ENCODE data around the gene PDSS2. TPM values are rescaled to one million over a fixed set of nuclear protein-coding genes. Genes with fewer than 3 reads are reported as not detected.

Gene PDSS2
- total RNA-seq, 2 donors from 2014 or later: 8.2 to 13.7 TPM

- Mint-ChIP-seq H3K27ac (no peak overlapping the region), H3K4me3 (no peak overlapping the region), H3K36me3 (ENCODE audit: low read depth) (no peaks in the 10 kb centered on the region), H3K9me3 (no peaks in the 10 kb centered on the region), H3K4me1 (peaks cover 19% of the 10 kb centered on the region), H3K27me3 (ENCODE audit: insufficient read depth) (no peaks in the 10 kb centered on the region)
- no peak overlapping the region for H3K27ac ChIP-seq (ENCODE audit: low read depth, low read length)
- H3K4me1 ChIP-seq (ENCODE audit: control insufficient read depth, insufficient read depth, low read length): no peaks in the 10 kb centered on the region
- no peak overlapping the region for H3K9ac ChIP-seq (ENCODE audit: extremely low read depth, low read length, poor library complexity, severe bottlenecking)
- DNase-seq: no peak
- H3K36me3 ChIP-seq (ENCODE audit: control insufficient read depth, insufficient read depth, low read length): no peaks in the 10 kb centered on the region
- no peaks in the 10 kb centered on the region for H3K9me3 ChIP-seq (ENCODE audit: control insufficient read depth, low read length)
- H3K27me3 ChIP-seq (ENCODE audit: control insufficient read depth, insufficient read depth, low read length, poor library complexity, severe bottlenecking): no peaks in the 10 kb centered on the region
- WGBS, 2 experiments (ENCODE audit: insufficient coverage in 1 of 2, insufficient read length in 1 of 2): 100% methylated on average over 1 of the region's 1 CpG
- no peak for TF ChIP-seq CTCF (conservative IDR thresholded peaks at IDR 0.05)
- no peak overlapping the region for H3K4me3 ChIP-seq (ENCODE audit: low read length)
These were observed 331.2 kb downstream of the PDSS2 start for GRCh38 chr6:107128175-107128574.

- no peak overlapping the region for H3K4me3 ChIP-seq (ENCODE audit: low read length)
- no peak overlapping the region for H3K27ac Mint-ChIP-seq
- H3K9me3 ChIP-seq (ENCODE audit: control insufficient read depth, low read length): no peaks in the 10 kb centered on the region
- no peaks in the 10 kb centered on the region for H3K36me3 ChIP-seq (ENCODE audit: control insufficient read depth, insufficient read depth, low read length)
- no peak overlapping the region for H3K9ac ChIP-seq (ENCODE audit: extremely low read depth, low read length, poor library complexity, severe bottlenecking)
- peaks cover 4% of the 10 kb centered on the region for H3K4me1 ChIP-seq (ENCODE audit: control insufficient read depth, insufficient read depth, low read length)
- peaks cover 33% of the 10 kb centered on the region for H3K4me1 Mint-ChIP-seq
- H3K27ac ChIP-seq (ENCODE audit: low read depth, low read length): no peak overlapping the region
- H3K27me3 ChIP-seq (ENCODE audit: control insufficient read depth, insufficient read depth, low read length, poor library complexity, severe bottlenecking): no peaks in the 10 kb centered on the region
- TF ChIP-seq CTCF (conservative IDR thresholded peaks at IDR 0.05): no peak
- 97 to 100% methylated on average over 2 to 5 of the region's 5 CpGs for WGBS, 2 experiments (ENCODE audit: insufficient coverage in 1 of 2, insufficient read length in 1 of 2)
- H3K27me3 Mint-ChIP-seq (ENCODE audit: insufficient read depth): no peaks in the 10 kb centered on the region
- H3K36me3 Mint-ChIP-seq (ENCODE audit: low read depth): no peaks in the 10 kb centered on the region
- H3K9me3 Mint-ChIP-seq: no peaks in the 10 kb centered on the region
- no peak for DNase-seq
- no peak overlapping the region for H3K4me3 Mint-ChIP-seq
These were observed 333.6 kb downstream of the PDSS2 start for GRCh38 chr6:107125771-107126170.

GRCh38 chr6:107124934-107125348 is 334.4 kb downstream of the PDSS2 start:
- Histone ChIP-seq H3K9me3 (ENCODE audit: control insufficient read depth, low read length) (no peaks in the 10 kb centered on the region), H3K27ac (ENCODE audit: low read depth, low read length) (no peak overlapping the region), H3K4me3 (ENCODE audit: low read length) (no peak overlapping the region), H3K4me1 (ENCODE audit: control insufficient read depth, insufficient read depth, low read length) (peaks cover 4% of the 10 kb centered on the region), H3K36me3 (ENCODE audit: control insufficient read depth, insufficient read depth, low read length) (no peaks in the 10 kb centered on the region), H3K27me3 (ENCODE audit: control insufficient read depth, insufficient read depth, low read length, poor library complexity, severe bottlenecking) (no peaks in the 10 kb centered on the region), H3K9ac (ENCODE audit: extremely low read depth, low read length, poor library complexity, severe bottlenecking) (no peak overlapping the region)
- TF ChIP-seq CTCF (conservative IDR thresholded peaks at IDR 0.05): no peak
- Mint-ChIP-seq H3K27ac (peak overlapping the region; percentile 49), H3K27me3 (ENCODE audit: insufficient read depth) (no peaks in the 10 kb centered on the region), H3K9me3 (no peaks in the 10 kb centered on the region), H3K4me3 (no peak overlapping the region), H3K4me1 (peaks cover 33% of the 10 kb centered on the region), H3K36me3 (ENCODE audit: low read depth) (no peaks in the 10 kb centered on the region)
- DNase-seq: peak; percentile 76
- WGBS, 2 experiments (ENCODE audit: insufficient coverage in 1 of 2, insufficient read length in 1 of 2): 33 to 55% methylated on average over 2 to 4 of the region's 4 CpGs
